Testis (tissue), 3 donors: Measurements from ENCODE around the gene SYT15B. TPM values are rescaled to one million over a fixed set of nuclear protein-coding genes. Genes with fewer than 3 reads are reported as not detected.
"Not testable (repeated sequence)": the region's sequence is repeated elsewhere in the genome, so short reads cannot be mapped to it uniquely, and the experiment has no call there.

Source experiments
- DNase-seq: peaks from one replicate; pipeline ENCODE4 v3.0.0-alpha.2; 2019
- H3K27ac ChIP-seq, 2 donors: fragments of 200-600 bp; sonication (generic); one replicate each; pipeline ENCODE4 v1.5.1; 2019
- H3K27me3 ChIP-seq: fragments of 200-600 bp; sonication (generic); one replicate; pipeline ENCODE4 v1.5.1; 2019
- H3K36me3 ChIP-seq: fragments of 200-600 bp; sonication (generic); one replicate; pipeline ENCODE4 v1.5.1; 2017; ENCODE audit warnings: low read depth; ENCODE audit errors: missing control alignments
- H3K4me1 ChIP-seq: fragments of 200-600 bp; sonication (generic); one replicate; pipeline ENCODE4 v1.5.1; 2019
- H3K4me3 ChIP-seq, 2 donors: fragments of 200-600 bp; sonication (generic); one replicate each; pipeline ENCODE4 v1.5.1; 2017 to 2019
- H3K9me3 ChIP-seq: fragments of 200-600 bp; sonication (generic); one replicate; pipeline ENCODE4 v1.5.1; 2017
- WGBS, 2 donors: methylation state at CpG; one replicate each; pipeline ENCODE4 v1.1.5; 2018; 5-methylcytosine and 5-hydroxymethylcytosine counted together
- intact Hi-C: fragments of 100-400 bp; cut with DNase I; formaldehyde crosslinking; loops from one replicate; pipeline ENCODE4 v1.15.1; 2023; ENCODE audit warnings: low total_unique reads
- polyA plus RNA-seq: library from polyadenylated mRNA; stranded (reverse); fragments of 350-450 nt; fragmentation: Illumina TruSeq; extraction: RNeasy Lipid Tissue Mini Kit (QIAGEN cat#74804); gene quantifications from one replicate; pipeline ENCODE4 v1.2.3, GENCODE V29; 2014; ENCODE audit warnings: low read depth, low replicate concordance; ENCODE audit not compliant: insufficient read depth
- total RNA-seq, 2 donors: library from RNA; depleted of rRNA; stranded (reverse); fragments of >200 nt; gene quantifications; one replicate each; pipeline ENCODE4 v1.2.3, GENCODE V29; 2016

Gene SYT15B
- total and polyA plus RNA-seq, 3 donors from 2014 or later = 0.37 to 1.2 (median 1.0) TPM

DNA sequence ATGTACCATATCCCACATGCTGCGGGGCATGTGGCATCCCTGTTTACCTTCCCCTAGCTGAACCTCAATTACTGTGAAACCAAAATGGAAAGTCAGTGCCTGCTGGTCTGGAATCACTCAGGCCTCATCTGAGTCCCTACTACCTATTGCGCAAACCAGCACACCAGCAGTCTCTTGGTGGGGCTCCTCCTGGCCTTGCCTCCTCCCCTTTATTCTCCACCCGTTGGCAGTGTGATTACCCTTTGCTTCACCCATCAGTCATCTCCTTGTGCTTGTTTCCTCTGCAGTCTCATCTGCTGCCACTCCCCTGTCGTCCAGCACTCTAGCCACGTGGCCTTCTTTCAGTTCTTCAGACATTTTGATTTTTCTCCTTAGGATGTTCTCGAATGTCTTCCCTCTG, 39.3 kb downstream of the SYT15B start:
- DNase-seq, H3K36me3 ChIP-seq, H3K4me3 ChIP-seq, intact Hi-C loops, H3K27me3 ChIP-seq, H3K27ac ChIP-seq, H3K9me3 ChIP-seq, H3K4me1 ChIP-seq: not testable (repeated sequence)
- WGBS, 2 donors = 73 to 93% methylated on average over 2 to 3 of the region's 6 CpGs

DNA sequence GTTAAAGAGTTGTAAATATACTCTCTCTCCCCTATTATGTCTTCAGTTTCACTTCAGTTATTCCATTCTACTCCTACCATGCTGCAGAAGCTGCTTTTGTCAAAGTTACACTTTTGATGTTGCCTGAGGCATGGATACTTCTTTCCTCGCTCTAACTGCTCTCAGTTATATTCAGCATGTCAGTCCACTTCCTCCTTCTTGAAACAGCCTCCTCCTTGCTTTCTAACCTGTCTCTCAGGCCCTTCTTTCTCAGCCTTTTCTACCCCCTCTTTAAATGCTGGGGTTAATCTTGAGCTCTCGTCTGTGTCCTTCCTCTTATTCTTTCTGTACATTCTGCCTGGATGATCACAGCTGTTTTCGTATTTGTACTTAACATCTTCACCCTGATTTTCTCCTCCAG, 40.0 kb downstream of the SYT15B start:
- H3K9me3 ChIP-seq, H3K27me3 ChIP-seq, H3K4me1 ChIP-seq, intact Hi-C loops, H3K27ac ChIP-seq, H3K4me3 ChIP-seq, H3K36me3 ChIP-seq, DNase-seq: not testable (repeated sequence)
- no CpG with 5 or more reads among the region's 3 CpGs for WGBS, 2 donors

DNA sequence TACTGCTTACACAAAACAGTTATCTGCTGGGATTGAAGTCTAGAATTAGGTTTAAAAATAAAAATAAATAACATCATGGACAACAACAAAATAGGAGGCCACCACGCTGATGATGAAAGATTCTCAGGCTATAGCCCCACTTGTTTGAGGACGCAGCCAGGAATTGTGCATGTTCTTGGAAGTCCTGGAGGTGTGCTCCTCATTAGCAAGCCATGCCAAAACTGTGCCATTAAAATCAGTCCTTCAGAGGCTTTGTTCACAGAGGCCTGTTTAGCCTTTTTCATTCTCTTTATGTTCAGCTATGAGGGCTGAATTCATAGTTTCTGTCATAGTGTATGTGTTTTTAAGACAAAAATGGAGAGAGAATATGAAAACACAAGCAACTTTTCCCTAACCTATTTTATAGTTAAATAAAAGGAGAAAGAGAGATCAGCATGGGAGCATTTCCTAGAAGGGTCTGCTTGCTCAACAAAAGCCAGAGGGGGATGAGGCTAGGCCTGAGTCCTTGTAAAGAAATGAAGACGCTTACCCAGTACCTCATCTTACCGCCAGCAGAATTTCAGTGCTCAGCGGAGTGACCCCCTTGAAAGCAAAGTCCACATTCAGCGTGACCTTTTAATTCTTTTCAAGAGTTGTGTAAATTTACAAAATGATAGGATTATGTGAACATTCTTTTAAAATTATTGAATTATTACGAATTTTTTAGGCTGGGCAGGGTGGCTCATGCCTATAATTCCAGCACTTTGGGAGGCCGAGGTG, 46.2 kb downstream of the SYT15B start:
- no CpG with 5 or more reads among the region's 8 CpGs for WGBS, 2 donors
- intact Hi-C loops = not testable (repeated sequence)

More for the DNA sequence above, 46.2 kb downstream of the SYT15B start:
- H3K27me3 ChIP-seq, H3K27ac ChIP-seq, H3K4me3 ChIP-seq, H3K36me3 ChIP-seq, H3K9me3 ChIP-seq, DNase-seq, H3K4me1 ChIP-seq: not testable (repeated sequence)

Other genes with a start within 250 kb of the SYT15B start
- 10 to 100 TPM; 17.5 to 29.8 TPM for gene AGAP9, start 240.0 kb downstream of the SYT15B start, total RNA-seq
- 26.0 TPM for gene AGAP9, start 240.0 kb downstream of the SYT15B start, polyA plus RNA-seq
- under 1 TPM; 0.25 to 0.79 TPM for gene NPY4R2, start 155.1 kb upstream of the SYT15B start, total RNA-seq
- gene NPY4R2, start 155.1 kb upstream of the SYT15B start, polyA plus RNA-seq = not detected
- gene FAM25C, start 236.2 kb upstream of the SYT15B start, total RNA-seq = not detected
- gene FAM25C, start 236.2 kb upstream of the SYT15B start, polyA plus RNA-seq = not detected